Astrocyte of the cerebellum (primary cell): ENCODE results near the gene SLC25A18.

Source experiments
- DNase-seq: peaks from one replicate; pipeline ENCODE4 v3.0.0-alpha.2; 2011; ENCODE audit warnings: low read depth
- H3K4me3 ChIP-seq: 2 replicates; pipeline ENCODE4 v1.5.1; 2011; ENCODE audit warnings: mild to moderate bottlenecking, low read depth, low read length, moderate library complexity
- CTCF ChIP-seq: IDR thresholded peaks from 2 replicates; pipeline ENCODE4 v1.5.1; 2012; ENCODE audit warnings: low read length, low read depth, moderate library complexity, mild to moderate bottlenecking; ENCODE audit errors: missing control alignments
- in situ Hi-C: cut with HindIII; loops from 2 replicates; pipeline ENCODE4 v1.10.0; 2017; ENCODE audit warnings: low sequenced_read_pairs

The SLC25A18 gene

DNA sequence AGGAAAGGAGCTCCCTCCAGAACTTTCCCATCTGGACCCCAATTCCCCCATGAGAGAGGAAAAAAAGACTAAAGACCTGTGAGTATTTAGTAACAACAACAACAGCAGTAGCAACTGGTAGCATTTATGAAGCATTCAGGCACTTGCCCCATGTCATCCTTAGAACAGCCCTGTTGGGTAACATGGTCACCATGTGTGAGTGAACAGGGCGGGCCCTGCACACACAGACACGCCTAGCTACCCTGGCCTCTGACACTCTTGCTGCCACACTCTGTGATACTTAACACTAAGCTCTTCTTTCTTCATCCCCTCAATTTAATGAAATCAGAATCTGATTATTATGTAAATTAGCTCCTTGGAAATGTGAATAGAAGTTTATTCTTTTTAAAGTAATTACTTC lies 26.1 kb upstream of the SLC25A18 start:
- TF ChIP-seq CTCF: no peak
- in situ Hi-C loops: no loop called here
- H3K4me3 ChIP-seq: no peak overlapping the region
- no peak for DNase-seq

GRCh38 chr22:17540481-17540880 lies 22.8 kb upstream of the SLC25A18 start:
- no peak overlapping the region for H3K4me3 ChIP-seq
- in situ Hi-C loops: no loop called here
- DNase-seq: no peak
- no peak for TF ChIP-seq CTCF

DNA sequence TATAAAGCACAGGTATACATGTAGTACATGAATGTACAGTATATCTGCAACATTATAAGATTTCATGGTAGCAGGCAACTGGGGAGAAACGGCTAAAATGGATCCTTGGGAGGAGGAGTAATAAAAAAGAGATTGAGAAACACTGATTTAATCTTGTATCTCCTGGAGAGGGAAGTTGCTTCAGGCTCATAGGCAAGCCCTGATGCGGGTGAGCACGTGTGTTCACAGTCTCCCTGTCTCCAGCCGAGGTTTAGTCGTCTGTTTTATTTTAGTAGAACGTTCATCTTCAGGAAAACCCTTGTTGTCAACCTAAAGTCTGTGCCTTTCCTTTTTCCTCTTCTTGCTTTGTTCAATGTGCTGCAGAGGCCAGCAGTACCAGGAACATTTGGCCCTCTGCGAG lies 21.8 kb upstream of the SLC25A18 start:
- in situ Hi-C loops: no loop called here
- H3K4me3 ChIP-seq: no peak overlapping the region

GRCh38 chr22:17542452-17542851 lies 20.8 kb upstream of the SLC25A18 start:
- no peak for DNase-seq
- TF ChIP-seq CTCF: no peak
- no peak overlapping the region for H3K4me3 ChIP-seq
- in situ Hi-C loops: no loop called here

More for the DNA sequence above, 21.8 kb upstream of the SLC25A18 start:
- TF ChIP-seq CTCF: no peak
- DNase-seq: no peak

DNA sequence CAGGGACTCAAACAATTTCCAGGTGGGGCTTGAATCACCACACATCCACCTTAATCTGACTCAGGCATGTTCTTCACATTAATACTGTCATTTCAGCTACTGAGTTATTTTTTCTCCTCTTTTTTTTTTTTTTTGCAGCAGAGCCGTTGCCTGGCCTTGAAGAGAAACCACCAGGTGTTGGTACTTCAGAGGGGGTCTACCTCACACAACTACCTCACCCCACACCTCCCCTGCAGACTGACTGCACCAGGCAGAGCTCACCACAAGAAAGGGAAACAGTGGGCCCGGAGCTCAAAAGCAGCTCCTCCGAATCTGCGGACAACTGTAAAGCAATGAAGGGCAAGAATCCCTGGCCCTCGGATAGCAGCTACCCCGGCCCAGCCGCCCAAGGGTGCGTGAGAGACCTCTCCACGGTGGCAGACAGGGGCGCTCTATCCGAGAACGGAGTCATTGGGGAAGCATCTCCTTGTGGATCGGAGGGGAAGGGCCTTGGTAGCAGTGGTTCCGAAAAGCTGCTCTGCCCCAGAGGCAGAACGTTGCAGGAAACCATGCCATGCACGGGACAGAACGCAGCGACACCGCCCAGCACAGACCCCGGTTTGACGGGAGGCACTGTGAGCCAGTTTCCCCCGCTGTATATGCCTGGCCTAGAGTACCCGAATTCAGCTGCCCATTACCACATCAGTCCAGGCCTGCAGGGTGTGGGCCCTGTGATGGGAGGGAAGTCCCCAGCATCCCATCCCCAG lies 15.1 kb upstream of the SLC25A18 start:
- in situ Hi-C loops: no loop called here
- no peak for DNase-seq
- no peak overlapping the region for H3K4me3 ChIP-seq
- no peak for TF ChIP-seq CTCF

DNA sequence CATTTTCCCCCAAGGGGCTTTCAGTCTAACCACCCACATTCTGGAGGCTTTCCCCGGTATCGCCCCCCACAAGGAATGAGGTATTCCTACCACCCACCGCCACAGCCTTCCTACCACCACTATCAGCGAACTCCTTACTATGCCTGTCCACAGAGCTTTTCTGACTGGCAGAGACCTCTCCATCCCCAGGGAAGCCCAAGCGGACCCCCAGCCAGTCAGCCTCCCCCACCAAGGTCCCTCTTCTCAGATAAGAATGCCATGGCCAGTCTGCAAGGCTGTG lies 14.6 kb upstream of the SLC25A18 start:
- in situ Hi-C loops: no loop called here

More for the DNA sequence above, 14.6 kb upstream of the SLC25A18 start:
- TF ChIP-seq CTCF: no peak
- H3K4me3 ChIP-seq: no peak overlapping the region
- no peak for DNase-seq
